HFF-Myc (cell line): ENCODE measurements around the gene RAD51B.

Experiments
- DNase-seq: peaks from one replicate; pipeline ENCODE4 v3.0.0-alpha.2; 2011; ENCODE audit warnings: low read depth; ENCODE audit errors: extremely low read depth
- H3K4me3 ChIP-seq: replicated peaks from 2 replicates; pipeline ENCODE4 v1.5.1; 2011; ENCODE audit warnings: low read depth, mild to moderate bottlenecking, control low read depth, low read length
- CTCF ChIP-seq: IDR thresholded peaks from 2 replicates; pipeline ENCODE4 v1.5.1; 2012; ENCODE audit warnings: mild to moderate bottlenecking, low read depth, low read length, control low read depth; ENCODE audit errors: missing control alignments

Gene RAD51B

GRCh38 chr14:68770553-68771286 lies 951.1 kb downstream of the RAD51B start:
- no peak for DNase-seq
- no peak overlapping the region for H3K4me3 ChIP-seq
- TF ChIP-seq CTCF: no peak

DNA sequence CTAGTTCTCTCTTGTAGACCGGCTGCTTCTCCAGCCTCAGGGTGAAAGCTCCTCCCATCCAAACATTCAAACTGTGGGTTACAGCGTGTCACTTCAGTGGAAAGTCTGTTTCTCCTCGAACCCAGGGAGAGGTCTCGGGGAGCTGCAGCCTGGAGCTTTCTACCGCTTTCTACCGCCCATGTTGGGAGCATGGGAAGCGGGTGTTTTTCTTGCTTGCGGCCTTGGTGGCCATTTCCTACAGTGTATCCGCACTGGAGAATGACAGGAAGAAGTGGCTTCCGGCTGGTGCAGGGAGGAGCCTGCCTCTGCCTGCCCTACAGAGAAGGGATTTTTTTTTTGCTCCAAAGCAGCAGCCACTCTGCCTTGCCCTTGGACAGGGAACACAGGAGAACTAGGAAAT lies 952.1 kb downstream of the RAD51B start:
- DNase-seq: no peak
- H3K4me3 ChIP-seq: no peak overlapping the region
- no peak for TF ChIP-seq CTCF

- no peak for TF ChIP-seq CTCF
- no peak for DNase-seq
- no peak overlapping the region for H3K4me3 ChIP-seq
These were observed 953.3 kb downstream of the RAD51B start for GRCh38 chr14:68772761-68773381.

- DNase-seq: no peak
- TF ChIP-seq CTCF: no peak
- H3K4me3 ChIP-seq: no peak overlapping the region
These were observed 955.4 kb downstream of the RAD51B start for GRCh38 chr14:68774771-68775613.

DNA sequence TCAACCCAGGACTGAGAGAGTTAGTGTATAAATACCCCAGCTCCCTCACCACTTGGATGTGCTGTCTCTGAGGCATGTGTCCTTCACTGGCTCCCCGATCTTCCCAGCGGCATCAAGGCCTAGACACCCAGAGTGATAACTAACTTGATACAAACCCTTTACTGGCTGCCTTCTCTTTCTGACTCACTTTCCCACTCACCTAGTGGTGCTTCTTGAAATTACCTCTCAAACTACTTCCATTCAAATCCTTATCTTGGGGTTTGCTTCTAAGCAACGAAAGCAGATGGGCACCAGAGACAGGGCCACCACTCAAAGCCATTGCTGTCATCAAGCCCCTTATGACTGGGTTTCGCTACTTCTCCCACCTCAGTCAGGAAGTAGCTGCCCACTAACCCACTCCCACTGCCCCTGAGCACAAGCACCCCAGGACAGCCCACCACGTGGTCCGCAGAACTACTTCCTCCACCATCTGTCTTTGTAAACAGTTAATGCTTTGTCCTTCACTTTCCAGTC lies 956.1 kb downstream of the RAD51B start:
- H3K4me3 ChIP-seq: no peak overlapping the region
- TF ChIP-seq CTCF: no peak
- DNase-seq: no peak

- H3K4me3 ChIP-seq: no peak overlapping the region
- DNase-seq: no peak
- no peak for TF ChIP-seq CTCF
These were observed 958.1 kb downstream of the RAD51B start for GRCh38 chr14:68777644-68778043.
